ENCODE measurements around the gene GSG1L.

Gene GSG1L

DNA sequence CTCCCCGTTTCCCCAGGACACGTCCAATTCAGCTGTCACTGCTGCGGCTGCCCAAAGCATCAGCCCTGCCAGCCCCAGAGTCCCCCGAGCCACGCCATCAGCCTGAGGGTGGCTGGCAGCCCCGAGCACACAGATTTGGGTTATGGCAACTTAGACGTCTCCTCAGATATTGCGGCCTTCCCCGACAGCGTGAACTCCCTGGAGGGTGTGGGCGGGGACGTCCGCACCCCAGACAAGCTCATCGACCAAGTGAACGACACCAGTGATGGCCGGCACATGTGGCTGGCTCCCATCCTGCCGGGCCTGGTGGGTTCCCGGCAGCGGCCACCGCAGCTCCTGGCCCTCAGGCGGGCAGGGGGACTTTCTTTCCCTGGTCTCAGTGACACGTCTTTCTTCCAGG lies 288.7 kb downstream of the GSG1L start:
- no peak for DNase-seq (ENCODE audit: low read depth, low spot score)

GRCh38 chr16:27773344-27773743 lies 290.2 kb downstream of the GSG1L start:
- DNase-seq (ENCODE audit: low read depth, low spot score), result no peak

- no peak for DNase-seq (ENCODE audit: low read depth, low spot score)
These were observed 291.3 kb downstream of the GSG1L start for GRCh38 chr16:27772093-27772825.

DNA sequence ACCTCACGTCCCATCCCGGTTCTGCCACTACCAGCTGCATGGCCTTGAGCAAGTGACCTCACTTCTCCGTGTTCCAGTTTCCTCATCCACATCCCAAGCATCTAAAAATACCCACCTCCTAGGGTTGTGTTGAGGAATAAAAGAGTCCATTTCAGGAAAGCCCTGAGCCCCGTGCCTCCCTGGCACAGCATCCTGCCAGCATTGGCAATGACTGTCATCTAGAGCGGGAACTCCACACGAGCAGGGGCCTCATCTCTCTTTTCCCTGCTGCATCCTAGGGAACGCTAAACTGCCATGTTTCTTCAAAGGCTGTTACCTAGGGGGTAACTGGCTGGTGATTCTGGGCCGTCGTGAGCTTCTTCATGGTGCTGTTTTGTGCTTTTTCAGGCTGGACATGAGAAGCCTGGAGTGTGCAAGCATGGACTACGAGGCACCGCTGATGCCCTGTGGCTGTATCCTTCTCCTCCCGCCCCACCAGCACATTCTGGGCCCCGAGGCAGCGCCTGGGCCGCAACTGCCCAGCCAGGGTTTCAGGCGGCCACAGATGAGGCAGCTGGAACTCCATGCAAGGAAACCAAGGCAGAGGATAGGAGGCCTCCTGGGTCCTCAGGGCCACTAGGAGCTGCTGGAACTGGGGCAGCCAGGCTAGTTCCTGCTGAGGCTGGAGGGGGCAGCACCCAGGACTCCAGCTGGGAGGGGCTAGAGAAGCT lies 292.2 kb downstream of the GSG1L start:
- no peak for DNase-seq (ENCODE audit: low read depth, low spot score)

DNA sequence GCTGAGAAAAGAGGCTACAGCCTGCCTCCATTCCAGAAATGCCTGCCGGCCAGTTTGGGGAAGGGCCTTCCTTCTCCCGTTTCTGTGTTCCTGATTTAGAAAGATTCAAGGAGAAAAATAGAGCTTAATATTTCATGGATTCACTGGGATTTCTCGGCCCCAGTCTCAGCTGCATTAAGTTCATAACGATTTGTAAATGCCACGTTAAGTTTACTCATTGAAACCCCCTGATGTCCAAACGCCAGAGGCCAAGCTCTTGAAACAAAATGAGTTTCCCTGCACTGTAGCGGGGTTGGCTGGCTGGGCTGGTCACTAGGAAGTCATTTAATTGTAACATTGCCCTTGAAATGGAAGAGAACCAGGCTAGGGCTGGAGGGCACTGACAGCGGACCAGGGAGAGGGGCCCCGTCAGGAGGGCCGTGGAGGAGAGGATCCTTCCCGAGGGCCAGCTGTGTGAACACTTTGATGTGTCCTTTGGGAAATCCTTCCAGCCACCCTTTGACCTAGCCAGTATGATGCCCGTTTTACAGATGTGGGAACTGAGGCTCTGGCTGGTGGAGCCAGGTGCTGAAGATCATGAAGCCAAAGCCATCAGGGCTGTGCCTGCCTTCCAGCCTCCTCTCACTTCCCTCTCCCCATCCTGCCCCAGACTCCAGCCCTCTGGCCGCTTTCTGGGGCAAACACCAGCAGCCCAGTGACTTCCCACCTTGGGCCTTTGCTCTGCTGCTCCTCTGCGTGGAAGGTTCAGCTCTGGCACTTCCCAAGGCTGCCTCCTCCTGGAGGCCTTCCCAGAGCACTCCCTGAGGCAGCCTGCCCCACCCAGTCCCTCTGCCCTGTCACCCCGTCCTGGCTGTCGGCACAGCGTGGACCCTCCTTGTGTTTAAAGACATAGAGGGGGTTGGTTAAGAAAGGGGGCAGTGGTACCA lies 293.0 kb downstream of the GSG1L start:
- no peak for DNase-seq (ENCODE audit: low read depth, low spot score)

GRCh38 chr16:27769561-27770255 lies 293.8 kb downstream of the GSG1L start:
- DNase-seq (ENCODE audit: low read depth, low spot score), result no peak

DNA sequence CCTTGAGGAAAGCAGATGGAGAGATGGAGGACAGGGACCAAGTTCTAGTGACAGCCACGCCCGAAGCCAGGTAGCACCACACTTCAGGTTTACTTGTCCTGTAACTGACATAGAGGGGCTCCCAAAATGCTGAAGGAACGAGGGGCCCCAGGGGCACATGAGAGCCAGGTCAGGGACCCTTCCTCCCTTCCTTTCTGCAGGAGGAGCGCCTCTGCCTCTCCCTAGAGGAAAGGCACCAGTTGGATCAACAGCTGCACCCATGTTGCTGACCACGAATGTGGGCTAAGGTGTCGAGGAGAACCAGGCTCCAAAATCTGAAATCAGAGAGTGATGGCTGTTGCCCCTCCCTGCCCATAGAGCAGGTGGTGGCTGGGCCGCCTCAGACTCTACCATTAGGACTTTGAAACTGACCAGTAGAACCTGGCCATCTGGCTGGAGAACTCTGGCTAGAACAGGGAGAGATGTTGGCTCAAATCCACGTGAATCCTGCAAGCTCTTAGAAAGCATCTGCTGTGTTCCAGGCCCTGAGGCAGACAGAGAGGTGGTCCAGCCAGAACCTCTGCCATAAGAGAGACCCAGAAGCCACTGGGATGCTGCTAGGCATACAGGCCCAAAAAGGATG lies 294.8 kb downstream of the GSG1L start:
- DNase-seq (ENCODE audit: low read depth, low spot score), result no peak

DNA sequence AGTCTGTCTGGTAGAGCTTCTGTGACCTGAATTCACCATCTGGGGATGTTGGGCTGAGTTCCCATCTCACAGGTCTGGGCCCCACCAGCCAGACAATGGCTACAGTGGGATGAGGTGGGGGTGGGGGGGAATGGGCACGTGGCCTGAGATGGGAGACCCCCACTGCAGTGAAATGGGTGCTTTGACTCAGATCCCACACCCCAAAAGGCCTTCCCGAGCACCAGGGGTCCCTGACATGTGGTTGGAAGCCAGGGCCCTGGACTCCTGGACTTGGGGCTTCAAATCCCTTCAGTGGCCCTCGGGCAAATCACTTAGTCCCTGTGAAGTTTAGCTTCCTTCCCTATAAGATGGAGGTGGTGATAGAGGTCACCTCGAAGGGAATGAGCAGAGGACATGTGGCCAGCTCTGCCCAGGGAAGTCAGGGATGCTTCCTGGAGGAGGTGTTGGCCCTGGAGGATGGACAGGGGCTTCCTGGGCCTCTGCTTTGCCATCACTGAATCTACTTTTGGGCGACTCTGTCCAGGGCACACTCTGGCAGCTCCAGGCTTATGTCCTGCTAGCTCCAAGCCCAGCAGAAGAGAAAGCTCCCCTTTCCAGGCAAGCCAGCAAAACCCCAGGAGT lies 295.4 kb downstream of the GSG1L start:
- no peak for DNase-seq (ENCODE audit: low read depth, low spot score)

DNA sequence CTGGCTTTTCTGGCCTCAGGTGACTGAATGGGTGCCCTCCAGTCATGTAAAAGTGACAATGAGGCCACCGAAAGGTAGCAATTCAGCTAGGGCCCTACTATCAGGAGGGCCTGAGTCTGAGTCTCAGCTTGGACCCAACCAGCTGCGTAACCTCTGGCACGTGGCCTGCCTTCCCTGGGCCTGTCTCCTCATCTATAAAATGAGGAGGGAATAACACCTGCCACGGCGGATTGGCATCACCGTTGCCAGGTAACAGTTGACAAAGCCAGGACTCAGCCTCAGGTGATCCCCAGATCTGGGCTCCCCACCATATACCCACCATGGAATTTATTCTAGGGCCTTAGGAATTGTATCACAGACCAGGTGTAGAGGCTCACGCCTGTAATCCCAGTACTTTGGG lies 296.4 kb downstream of the GSG1L start:
- no peak for DNase-seq (ENCODE audit: low read depth, low spot score)

GRCh38 chr16:27766236-27766925 lies 297.1 kb downstream of the GSG1L start:
- no peak for DNase-seq (ENCODE audit: low read depth, low spot score)

- DNase-seq (ENCODE audit: low read depth, low spot score), result no peak
These were observed 298.4 kb downstream of the GSG1L start for GRCh38 chr16:27764869-27765675.

- no peak for DNase-seq (ENCODE audit: low read depth, low spot score)
These were observed 299.1 kb downstream of the GSG1L start for GRCh38 chr16:27764427-27764826.

- no peak for DNase-seq (ENCODE audit: low read depth, low spot score)
These were observed 301.1 kb downstream of the GSG1L start for GRCh38 chr16:27762441-27762840.

DNA sequence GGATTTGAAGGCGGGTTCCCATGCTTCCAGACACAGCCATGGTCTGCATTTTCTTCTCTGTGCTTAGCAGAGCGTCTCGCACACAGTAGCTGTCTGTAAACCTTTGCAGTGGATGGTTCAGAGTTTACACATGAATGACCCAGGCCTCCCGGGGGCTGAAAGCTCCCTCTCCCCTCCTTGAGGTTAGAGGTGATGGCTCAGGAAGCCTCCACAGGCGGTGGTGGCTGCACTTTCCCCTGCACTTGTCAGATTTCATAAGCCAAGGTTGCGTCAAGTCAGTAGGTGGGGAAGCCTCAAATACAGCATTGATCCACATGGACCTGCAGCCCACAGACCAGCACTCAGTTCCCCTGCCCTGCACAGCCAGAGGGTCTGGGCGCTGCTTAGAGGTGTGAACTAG lies 301.7 kb downstream of the GSG1L start:
- DNase-seq (ENCODE audit: low read depth, low spot score), result no peak

GRCh38 chr16:27760789-27761176 lies 302.7 kb downstream of the GSG1L start:
- DNase-seq (ENCODE audit: low read depth, low spot score), result no peak

DNA sequence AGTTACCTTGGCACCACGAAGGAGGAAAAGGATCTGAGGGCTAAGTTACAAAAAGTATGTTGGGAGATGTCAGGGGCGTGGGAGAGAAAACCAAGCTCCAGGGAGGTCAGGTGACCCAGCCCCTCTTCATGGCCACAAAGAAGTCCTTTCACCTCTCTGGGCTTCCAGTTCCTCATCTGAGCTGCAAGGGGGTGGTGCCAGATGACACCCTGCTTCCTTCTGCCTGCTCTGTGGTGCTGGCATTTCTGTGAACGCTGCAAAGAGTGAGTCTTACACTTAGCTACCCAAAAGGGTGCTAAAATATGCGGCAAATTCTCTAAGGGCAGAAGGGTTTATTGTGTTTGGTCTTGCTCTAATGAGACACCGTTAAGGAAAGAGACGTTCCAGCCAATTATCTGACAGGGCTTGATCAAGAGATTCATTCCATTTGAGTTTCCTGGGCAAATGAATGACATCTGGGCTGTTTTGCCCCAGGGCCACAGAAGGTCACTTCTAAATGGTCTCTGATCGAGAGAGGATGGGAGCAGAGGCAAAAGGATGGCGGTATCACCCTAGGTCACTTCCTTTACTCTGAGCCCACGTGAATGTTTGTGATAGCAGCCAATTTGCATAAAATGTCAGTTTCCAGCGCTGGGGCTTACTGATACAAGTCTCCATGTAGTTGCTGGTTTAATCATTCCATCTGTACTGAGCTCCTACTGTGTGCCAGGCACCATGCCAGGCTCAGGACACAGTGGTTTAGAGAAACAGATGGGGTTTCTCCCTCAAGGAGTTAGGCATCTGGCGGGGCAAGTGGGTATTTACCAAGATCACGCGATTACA lies 303.3 kb downstream of the GSG1L start:
- no peak for DNase-seq (ENCODE audit: low read depth, low spot score)

DNA sequence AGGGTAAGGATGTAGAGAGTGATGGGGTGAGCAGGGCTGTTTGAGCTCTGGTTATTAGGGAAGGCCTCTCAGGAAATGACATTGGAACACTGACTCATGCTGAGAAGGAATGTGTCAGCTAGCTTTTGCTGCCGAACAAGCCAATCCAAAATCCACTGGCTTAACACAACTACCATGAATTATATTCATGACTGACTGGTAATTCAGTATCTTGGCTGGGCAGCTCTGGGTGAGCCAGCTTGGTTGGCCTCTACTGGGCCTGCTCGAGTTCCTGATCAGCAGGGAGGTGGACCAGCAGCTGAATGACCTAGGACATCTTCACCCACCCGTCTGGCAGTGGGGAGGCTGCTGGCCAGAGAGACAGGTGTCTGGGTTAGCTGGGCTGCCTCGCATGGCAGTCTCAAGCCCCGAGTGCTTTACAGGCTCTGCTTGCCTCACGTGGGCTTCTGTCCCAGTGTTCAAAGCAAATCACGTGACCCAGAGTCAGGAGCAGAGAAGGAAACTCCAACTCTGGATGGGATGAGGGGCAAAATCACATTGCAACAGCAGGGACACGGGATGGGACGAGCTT lies 304.1 kb downstream of the GSG1L start:
- no peak for DNase-seq (ENCODE audit: low read depth, low spot score)

- DNase-seq (ENCODE audit: low read depth, low spot score), result no peak
These were observed 305.0 kb downstream of the GSG1L start for GRCh38 chr16:27758544-27758943.

All from activated naive CD8-positive, alpha-beta T cell treated with anti-CD3 and anti-CD28 coated beads, Interleukin-2, amount 50 U/mL, for 16 hours (primary cell).